Stimulated activated naive CD8-positive, alpha-beta T cell treated with anti-CD3 and anti-CD28 coated beads, Interleukin-15, amount 100 ng/mL, for 72 hours (primary cell): Measurements from ENCODE around the gene RTP3.

ENCODE experiments used
- ATAC-seq: fragments of 150-1000 bp; cut with Tn5 transposase; 2 replicates; pipeline ENCODE4 v1.10.0; 2021; ENCODE audit warnings: mild to moderate bottlenecking, moderate library complexity
- DNase-seq, 2 donors: peaks; one replicate each; pipeline ENCODE4 v3.0.0; 2021 to 2022
- H3K27ac Mint-ChIP-seq, 2 donors: one replicate each; pipeline ENCODE4 v1.8.0; 2022; ENCODE audit warnings: mild to moderate bottlenecking in 2 of 2, mixed read lengths in 2 of 2, moderate library complexity in 2 of 2
- H3K27me3 Mint-ChIP-seq: one replicate; pipeline ENCODE4 v1.8.0; 2022; ENCODE audit warnings: mixed read lengths
- H3K4me1 Mint-ChIP-seq: one replicate; pipeline ENCODE4 v1.8.0; 2022; ENCODE audit warnings: mild to moderate bottlenecking, mixed read lengths
- H3K4me3 Mint-ChIP-seq, 2 donors: one replicate each; pipeline ENCODE4 v1.8.0; 2022; ENCODE audit warnings: mild to moderate bottlenecking in 2 of 2, mixed read lengths in 2 of 2, moderate library complexity in 1 of 2
- H3K9me3 Mint-ChIP-seq, 2 donors: one replicate each; pipeline ENCODE4 v1.8.0; 2022; ENCODE audit warnings: mixed read lengths in 2 of 2

RTP3 gene

DNA sequence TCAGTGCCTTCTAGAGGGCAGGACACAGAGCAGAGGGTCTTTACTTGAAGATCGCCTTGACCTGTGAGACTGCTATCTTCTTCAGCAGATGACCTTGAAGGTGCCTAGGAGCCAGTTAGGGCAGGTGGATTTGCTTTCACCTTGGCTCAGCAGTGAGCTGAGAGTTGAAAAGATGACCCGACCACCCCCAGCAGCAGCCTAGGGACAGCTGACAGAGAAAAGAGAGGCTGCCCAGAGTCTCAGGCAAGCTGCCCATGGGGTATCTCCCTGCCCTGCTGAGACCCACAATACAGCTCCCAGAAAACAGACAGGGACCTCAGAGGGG, 32.6 kb upstream of the RTP3 start:
- H3K4me1 Mint-ChIP-seq = peaks cover 5% of the 10 kb centered on the region
- H3K27ac Mint-ChIP-seq = no peak overlapping the region
- H3K9me3 Mint-ChIP-seq = peaks cover 0 to 7% of the 10 kb centered on the region in 2 donors
- ATAC-seq = no peak
- no peak for DNase-seq
- no peak overlapping the region for H3K4me3 Mint-ChIP-seq
- H3K27me3 Mint-ChIP-seq = peaks cover 65% of the 10 kb centered on the region

DNA sequence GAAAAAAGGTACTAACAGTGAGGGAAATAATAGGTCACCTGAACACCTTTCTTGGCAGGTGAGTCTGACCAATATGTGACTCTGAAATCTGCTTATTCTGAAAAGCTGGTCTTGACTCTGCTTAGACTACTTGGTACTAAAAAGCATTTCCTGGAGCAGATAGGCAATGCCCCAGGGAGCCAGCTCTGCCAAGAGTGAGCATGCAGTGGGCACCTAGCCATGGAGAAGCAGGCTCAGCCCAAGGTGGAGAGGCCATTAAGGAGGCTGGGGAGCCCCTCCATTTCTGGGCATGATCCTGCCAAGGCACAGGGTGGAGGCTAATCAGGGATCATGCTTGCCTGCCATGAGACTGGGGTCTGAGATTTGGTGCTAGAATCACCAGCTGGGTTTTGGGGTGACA, 31.5 kb upstream of the RTP3 start:
- peaks cover 54% of the 10 kb centered on the region for H3K27me3 Mint-ChIP-seq
- DNase-seq (no peak), ATAC-seq (no peak)
- no peaks in the 10 kb centered on the region for H3K9me3 Mint-ChIP-seq
- no peak overlapping the region for H3K27ac Mint-ChIP-seq
- H3K4me1 Mint-ChIP-seq = peaks cover 5% of the 10 kb centered on the region
- no peak overlapping the region for H3K4me3 Mint-ChIP-seq

DNA sequence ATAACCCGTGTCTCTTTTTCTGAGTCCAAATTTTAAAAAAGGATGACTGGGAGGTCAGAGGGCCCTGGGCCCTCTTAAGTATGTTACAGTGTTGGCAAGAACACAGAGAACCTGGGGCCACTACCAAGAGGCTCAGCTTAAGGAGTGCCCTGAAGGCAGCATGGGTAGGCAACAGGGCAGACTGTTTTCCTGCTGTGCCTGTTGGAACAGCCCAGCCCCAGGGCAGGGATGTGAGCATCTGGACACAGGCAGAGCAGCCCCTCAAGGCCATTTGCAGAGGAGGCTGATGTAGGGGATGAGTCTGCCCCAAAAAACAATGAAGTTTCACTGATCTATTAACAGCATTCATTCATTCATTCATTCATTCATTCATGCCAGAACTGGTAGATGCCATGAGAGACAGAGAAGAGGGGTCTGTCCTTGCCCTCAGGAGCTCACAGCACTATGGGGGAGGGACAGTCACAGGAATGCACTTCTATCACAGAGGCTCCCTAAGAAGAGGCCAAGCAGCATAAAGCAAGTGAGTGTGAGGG, 30.8 kb upstream of the RTP3 start:
- Mint-ChIP-seq H3K4me1 (peaks cover 5% of the 10 kb centered on the region), H3K27ac (no peak overlapping the region), H3K9me3 (no peaks in the 10 kb centered on the region), H3K27me3 (peaks cover 49% of the 10 kb centered on the region), H3K4me3 (no peak overlapping the region)
- no peak for ATAC-seq
- no peak for DNase-seq

DNA sequence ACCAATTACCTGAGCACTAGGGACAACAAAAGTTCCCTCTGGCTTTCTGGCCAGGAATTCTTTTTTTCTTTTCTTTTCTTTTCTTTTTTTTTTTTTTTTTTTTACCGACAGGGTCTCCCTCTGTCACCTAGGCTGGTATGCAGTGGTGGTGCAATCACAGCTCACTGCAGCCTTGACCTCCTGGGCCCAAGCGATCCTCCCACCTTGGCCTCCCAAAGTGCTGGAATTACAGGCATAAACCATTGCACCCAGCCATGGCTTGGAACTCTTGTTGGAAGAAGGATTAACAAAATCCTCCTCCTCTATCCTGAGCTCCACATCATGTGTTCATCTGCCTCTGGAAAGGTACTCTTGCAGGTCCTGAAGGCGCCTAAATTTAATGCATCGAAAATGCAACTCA, 30.2 kb upstream of the RTP3 start:
- no peak for DNase-seq
- Mint-ChIP-seq H3K27ac (no peak overlapping the region), H3K27me3 (peaks cover 49% of the 10 kb centered on the region), H3K9me3 (no peaks in the 10 kb centered on the region), H3K4me3 (no peak overlapping the region), H3K4me1 (peaks cover 5% of the 10 kb centered on the region)
- no peak for ATAC-seq

DNA sequence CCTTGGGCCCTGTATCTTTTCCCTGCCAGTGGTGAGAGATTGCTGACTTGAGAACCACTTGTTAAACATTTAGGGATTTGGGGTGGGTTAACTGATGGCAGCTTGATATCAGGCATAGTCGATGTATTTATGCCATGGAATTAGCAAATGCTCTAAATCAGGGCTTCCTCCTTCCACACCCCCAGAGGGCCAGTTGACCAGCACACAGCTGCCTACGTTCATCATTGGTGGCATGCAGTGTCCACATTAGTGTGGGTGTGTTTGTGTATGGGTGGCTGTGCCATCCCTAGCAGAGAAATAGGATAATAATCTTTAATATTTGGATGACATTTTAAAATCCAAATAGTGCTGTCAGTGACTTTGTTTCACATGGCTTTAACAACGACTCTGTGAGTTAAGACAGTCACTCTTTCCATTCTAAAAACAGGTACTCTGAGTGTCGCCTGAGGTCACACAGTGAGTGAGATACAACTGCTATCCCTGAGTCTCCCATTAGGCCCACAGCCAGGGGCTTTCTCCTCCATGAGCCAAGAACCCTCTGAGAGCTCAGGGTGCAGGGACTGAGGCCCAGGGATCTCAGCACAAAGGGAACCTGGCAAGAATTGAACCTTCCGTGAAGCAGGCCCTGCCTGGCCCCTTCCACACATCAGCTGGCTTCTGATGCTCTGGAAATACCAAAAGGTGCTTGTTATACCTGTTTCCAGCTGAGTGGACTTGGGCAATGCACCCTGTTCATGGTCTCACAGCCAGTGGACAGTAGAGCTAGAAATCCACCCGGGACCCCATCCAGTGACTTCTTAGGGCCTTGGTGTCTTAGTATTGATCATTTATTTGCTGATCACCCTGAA, 28.8 kb upstream of the RTP3 start:
- no peak overlapping the region for H3K4me3 Mint-ChIP-seq
- DNase-seq (no peak), ATAC-seq (no peak)
- H3K9me3 Mint-ChIP-seq = peaks cover 3 to 6% of the 10 kb centered on the region in 2 donors
- peaks cover 45% of the 10 kb centered on the region for H3K27me3 Mint-ChIP-seq
- H3K4me1 Mint-ChIP-seq = peaks cover 5% of the 10 kb centered on the region
- no peak overlapping the region for H3K27ac Mint-ChIP-seq

DNA sequence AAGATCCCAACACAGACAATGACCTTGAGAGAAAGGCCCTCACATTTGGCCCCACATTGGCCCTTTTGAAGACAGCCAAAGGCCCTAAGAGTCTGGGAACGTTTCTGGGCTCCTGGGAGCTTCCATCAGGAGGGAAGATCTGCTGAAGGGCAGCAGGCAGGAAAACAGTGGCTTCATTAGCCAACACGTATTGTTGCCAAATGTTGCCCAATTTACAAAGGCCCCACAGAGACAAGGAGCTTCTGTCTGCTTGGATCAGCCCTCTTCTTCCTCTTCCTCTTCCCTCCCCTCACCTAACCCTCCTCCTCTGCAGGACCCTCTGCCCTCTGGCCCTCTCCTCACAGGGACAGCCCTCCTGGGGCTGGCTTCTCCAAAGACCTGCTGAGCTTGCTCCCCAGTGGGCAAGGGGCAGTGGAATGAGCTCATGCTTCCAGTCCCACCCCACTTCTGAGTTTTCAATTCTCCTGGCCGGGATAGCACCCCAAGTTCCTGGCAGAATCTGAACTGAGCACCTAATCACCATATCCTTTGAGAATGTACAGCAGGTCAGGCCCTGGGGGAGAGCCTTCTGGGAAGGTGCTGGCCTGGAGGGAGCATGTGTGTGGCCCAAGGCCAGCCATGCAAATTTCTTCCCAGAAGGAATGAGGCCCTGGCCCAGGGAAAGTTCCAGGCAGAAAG, 28.0 kb upstream of the RTP3 start:
- H3K27ac Mint-ChIP-seq = no peak overlapping the region
- peaks cover 10 to 15% of the 10 kb centered on the region in 2 donors for H3K9me3 Mint-ChIP-seq
- H3K27me3 Mint-ChIP-seq = peaks cover 45% of the 10 kb centered on the region
- ATAC-seq (no peak), DNase-seq (no peak)
- H3K4me3 Mint-ChIP-seq = no peak overlapping the region
- H3K4me1 Mint-ChIP-seq = peaks cover 2% of the 10 kb centered on the region

DNA sequence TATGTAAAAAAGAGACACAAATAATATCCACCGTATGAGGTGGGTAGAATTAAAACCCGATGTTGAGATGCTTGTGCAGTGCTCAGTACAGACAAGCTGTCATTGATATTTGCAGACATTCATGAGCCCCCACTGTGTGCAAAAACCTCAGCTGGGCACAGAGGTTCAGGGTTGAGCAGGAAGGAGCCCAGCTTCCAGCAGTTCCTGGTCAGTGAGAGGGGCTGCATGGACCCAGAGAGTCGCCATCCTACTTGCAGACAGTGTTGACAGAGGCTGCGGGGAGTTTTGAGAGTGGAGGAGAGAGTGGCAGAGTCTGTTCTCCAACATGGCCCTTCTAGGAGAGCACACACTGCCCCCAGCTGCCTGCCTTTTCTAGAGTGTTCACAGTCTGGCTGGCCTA, 26.9 kb upstream of the RTP3 start:
- H3K27me3 Mint-ChIP-seq = peaks cover 36% of the 10 kb centered on the region
- H3K27ac Mint-ChIP-seq = no peak overlapping the region
- no peak for ATAC-seq
- DNase-seq = no peak
- peaks cover 19 to 24% of the 10 kb centered on the region in 2 donors for H3K9me3 Mint-ChIP-seq
- H3K4me3 Mint-ChIP-seq = no peak overlapping the region
- no peaks in the 10 kb centered on the region for H3K4me1 Mint-ChIP-seq

DNA sequence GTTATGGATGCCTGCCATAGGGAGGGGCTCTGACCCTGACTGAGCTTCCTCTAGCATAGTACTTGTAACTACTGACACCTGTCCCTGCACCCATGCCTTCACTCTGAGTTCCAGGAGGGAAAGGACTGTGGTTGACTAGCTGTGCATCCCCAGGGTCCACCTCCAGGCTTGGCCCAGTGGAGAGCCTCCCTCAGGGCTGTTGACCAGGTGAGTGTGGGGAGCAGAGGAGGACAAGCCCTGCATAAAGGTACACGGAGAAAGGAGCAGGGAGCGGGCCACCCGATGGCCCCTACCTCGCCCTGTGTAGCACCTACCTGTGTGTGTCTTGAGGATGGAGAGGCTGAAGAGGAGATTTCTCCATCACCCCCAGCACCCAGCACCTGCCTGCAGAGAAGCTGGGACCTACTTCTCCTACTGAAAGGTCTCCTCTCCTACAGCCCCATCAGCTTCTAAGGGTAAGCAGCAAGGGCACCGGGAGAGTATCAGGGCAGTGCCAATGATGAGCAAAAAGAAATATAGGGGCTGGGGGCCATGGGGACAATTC, 26.3 kb upstream of the RTP3 start:
- H3K9me3 Mint-ChIP-seq = peaks cover 19 to 24% of the 10 kb centered on the region in 2 donors
- H3K27me3 Mint-ChIP-seq = peaks cover 30% of the 10 kb centered on the region
- H3K27ac Mint-ChIP-seq = no peak overlapping the region
- H3K4me1 Mint-ChIP-seq = no peaks in the 10 kb centered on the region
- ATAC-seq = no peak
- H3K4me3 Mint-ChIP-seq = no peak overlapping the region
- no peak for DNase-seq

DNA sequence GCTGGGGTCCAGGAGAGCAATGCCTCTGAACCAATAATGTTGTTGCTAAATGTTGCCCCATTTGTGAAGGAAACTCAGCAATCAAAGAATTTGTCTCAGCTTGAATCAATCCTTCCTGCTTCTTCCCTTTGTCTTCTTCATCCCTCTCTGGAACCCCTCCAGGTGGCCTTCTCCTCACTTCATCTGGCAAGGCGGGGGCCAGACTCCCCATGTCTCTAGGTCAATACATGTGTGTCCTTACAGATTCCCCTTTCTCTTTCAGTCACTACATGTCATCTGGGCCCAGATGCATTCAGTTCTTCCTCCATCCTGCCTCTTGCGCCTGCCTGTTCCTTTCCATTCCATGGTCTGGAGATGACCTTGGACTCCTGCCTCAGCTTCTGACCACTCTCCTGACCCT, 25.0 kb upstream of the RTP3 start:
- DNase-seq (no peak), ATAC-seq (no peak)
- H3K4me3 Mint-ChIP-seq = no peak overlapping the region
- H3K4me1 Mint-ChIP-seq = no peaks in the 10 kb centered on the region
- peaks cover 19 to 24% of the 10 kb centered on the region in 2 donors for H3K9me3 Mint-ChIP-seq
- H3K27me3 Mint-ChIP-seq = peaks cover 36% of the 10 kb centered on the region
- H3K27ac Mint-ChIP-seq = peak overlapping the region in 1 of 2 donors; percentile 20

DNA sequence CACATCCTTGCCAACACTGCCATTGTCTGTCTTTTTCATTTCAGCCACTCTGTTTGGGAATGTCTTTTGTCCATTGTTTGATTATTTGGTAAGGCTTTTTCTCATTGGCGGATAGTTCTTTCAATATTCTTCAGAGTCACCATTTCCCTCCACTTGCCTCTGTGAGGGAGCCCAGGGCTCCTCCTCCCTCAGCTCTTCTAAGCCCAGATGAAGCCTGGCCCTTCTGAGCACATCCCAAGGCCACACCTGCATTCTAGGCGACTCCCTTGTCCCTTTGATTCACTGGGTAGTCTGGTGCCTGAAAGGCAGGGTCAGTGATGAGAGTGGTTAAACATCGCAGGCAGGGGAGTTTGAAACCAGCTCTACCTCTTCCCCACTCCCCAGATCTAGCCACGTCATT, 20.6 kb upstream of the RTP3 start:
- Mint-ChIP-seq H3K4me1 (no peaks in the 10 kb centered on the region), H3K27ac (no peak overlapping the region), H3K27me3 (peaks cover 46% of the 10 kb centered on the region), H3K4me3 (no peak overlapping the region), H3K9me3 (peaks cover 19 to 24% of the 10 kb centered on the region in 2 donors)
- DNase-seq = no peak
- no peak for ATAC-seq

DNA sequence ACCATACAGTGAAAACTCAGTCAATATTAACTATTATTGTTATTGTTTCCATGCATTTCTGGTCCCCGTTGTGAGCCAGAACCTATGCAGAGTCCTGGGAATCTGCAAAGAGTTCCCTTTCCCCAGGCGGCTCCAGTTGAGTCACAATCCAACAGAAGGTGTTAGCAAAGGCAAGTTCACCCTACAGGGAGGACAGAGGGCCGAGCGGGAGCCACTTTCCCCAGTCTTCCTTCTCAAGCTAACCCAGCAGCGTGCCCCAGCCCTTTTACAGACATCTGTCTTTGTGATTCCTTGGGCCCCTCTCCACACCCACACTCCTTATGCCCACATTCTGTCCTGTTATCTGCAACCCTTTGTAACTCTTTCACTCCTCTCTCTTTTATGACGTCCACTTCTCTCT, 20.0 kb upstream of the RTP3 start:
- Mint-ChIP-seq H3K4me3 (no peak overlapping the region), H3K27ac (no peak overlapping the region), H3K27me3 (peaks cover 40% of the 10 kb centered on the region), H3K4me1 (no peaks in the 10 kb centered on the region), H3K9me3 (peaks cover 19 to 24% of the 10 kb centered on the region in 2 donors)
- ATAC-seq (no peak), DNase-seq (no peak)

DNA sequence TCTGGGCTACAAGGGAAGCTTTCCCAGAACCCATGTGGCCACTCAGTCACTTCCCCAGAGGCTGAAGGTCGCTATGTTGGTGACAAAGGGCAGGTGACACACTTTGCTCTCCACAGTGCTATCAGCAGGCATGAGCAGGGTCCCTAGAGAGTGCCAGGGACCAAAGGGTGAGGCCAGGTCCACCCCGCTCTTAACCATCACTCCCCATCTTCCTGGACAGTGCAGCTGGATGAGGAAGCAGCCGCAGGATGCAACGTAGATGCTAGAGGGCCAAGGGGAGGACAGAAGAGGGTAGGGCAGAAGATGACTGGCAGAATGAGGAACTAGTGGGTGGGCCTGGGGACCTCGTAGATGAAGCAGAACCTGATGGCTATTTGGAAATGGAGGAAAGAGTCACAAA, 19.4 kb upstream of the RTP3 start:
- Mint-ChIP-seq H3K27me3 (peaks cover 34% of the 10 kb centered on the region), H3K4me1 (no peaks in the 10 kb centered on the region)
- ATAC-seq = no peak

DNA sequence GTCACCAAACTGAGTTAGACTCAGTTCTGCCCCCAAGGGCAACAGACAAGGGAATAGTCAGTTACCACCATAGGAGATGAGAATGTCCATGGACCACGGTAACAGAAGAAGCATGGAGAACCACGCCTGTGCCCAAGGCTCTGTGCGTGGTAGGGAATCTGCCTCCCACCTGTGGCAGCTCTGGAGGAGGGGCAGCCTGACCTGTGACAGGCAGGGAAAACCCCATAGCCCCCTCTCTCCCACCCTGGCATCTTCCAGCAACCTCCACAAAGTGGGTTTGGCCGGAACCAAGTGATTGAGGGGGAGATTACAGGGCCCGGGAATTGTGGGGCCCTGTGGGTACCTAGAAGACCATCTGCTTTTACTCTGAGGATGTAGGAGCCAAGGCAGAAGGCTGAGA, 18.8 kb upstream of the RTP3 start:
- Mint-ChIP-seq H3K9me3 (peaks cover 15 to 17% of the 10 kb centered on the region in 2 donors), H3K4me3 (no peak overlapping the region), H3K4me1 (no peaks in the 10 kb centered on the region), H3K27me3 (peaks cover 31% of the 10 kb centered on the region), H3K27ac (no peak overlapping the region)
- DNase-seq (no peak), ATAC-seq (no peak)

More for the DNA sequence above, 19.4 kb upstream of the RTP3 start:
- Mint-ChIP-seq H3K9me3 (peaks cover 19 to 24% of the 10 kb centered on the region in 2 donors), H3K4me3 (no peak overlapping the region), H3K27ac (no peak overlapping the region)
- DNase-seq = no peak

DNA sequence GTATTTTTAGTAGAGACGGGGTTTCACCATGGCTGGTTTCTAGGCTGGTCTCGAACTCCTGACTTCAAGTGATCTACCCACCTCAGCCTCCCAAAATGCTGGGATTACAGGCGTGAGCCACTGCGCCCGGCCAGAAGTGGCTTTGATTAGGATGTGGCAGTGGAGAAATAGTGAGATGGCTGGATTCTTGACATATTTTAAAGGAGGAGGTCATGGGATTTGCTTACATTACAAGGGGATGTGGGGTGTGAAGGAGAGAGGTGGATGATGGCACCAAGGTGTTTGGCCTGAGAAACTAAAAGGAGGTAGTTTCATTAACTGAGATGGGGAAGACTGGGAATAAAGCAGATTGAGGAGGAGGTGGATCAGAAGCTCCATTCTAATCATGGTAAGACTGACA, 18.1 kb upstream of the RTP3 start:
- Mint-ChIP-seq H3K27me3 (peaks cover 24% of the 10 kb centered on the region), H3K4me1 (no peaks in the 10 kb centered on the region), H3K9me3 (peaks cover 10 to 11% of the 10 kb centered on the region in 2 donors), H3K27ac (no peak overlapping the region), H3K4me3 (no peak overlapping the region)
- DNase-seq (no peak), ATAC-seq (no peak)

DNA sequence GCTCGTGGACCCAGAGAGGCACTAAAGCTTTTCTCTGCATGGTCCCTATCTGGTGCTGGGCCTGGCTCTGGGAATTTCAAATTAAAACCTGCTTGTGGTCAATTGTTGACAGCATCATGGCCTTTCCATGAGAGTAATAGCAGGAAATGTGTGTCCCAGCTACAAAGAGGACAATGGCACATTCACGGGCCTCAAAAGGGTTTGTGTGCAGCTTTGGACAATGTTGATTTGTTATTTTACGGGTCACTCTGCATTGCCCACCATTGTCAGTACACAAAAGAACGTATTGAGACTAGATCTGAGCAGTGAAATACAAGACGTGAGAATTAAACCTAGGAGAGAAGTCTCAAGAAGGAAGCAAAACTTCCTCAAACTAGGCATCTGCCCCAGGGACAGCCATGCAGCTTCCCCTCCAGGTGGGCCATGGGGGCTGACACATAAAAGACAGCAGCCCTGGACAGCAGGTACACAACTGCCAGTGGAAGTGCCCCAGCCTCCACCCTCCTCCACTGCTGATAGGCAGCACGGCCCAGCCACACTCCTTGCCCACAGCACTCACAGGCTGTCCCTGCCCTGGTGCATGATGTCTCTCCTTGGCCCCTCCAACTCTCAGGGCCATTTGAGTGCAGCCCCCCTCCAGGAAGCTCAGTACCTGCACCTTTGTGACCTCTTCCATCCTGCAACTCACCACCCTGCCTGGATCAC, 17.1 kb upstream of the RTP3 start:
- Mint-ChIP-seq H3K4me3 (no peak overlapping the region), H3K27me3 (peaks cover 22% of the 10 kb centered on the region), H3K4me1 (no peaks in the 10 kb centered on the region), H3K9me3 (peaks cover under 1 to 1% of the 10 kb centered on the region in 2 donors), H3K27ac (peak overlapping the region in 1 of 2 donors; percentile 20)
- DNase-seq (no peak), ATAC-seq (no peak)
